ENCODE results near the gene EEFSEC.

The EEFSEC gene

DNA sequence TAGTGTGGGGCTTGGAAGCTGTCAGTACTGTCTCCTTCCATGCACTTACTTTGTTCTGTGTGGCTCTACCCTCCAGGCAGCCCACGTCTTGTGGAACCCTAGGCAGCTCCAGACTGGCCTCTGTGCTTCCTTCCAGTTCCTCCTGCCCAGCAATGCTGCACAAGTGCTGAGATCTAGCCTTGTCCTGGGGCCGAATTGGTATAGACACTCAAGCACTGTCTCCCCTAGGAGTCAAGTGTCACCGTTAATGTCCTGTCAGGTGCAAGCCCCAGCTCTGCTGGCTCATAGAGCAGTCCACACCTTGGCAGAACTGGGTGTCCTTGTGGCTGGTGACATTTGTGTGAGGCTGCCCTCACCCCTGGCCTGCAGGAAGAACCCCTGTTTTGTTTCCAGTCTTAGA lies 130.1 kb downstream of the EEFSEC start:
- Histone ChIP-seq H3K9me2 (replicated peaks; ENCODE audit: insufficient read depth, low read length) (no peaks in the 10 kb centered on the region), H3K9ac (ENCODE audit: low read length) (no peak overlapping the region), H3F3A (ENCODE audit: insufficient read depth, low read length) (no peaks in the 10 kb centered on the region), H3K4me1 (ENCODE audit: low read length) (peaks cover 5% of the 10 kb centered on the region), H3K27me3 (replicated peaks; ENCODE audit: insufficient read depth, low read length) (no peaks in the 10 kb centered on the region), H3K27ac (ENCODE audit: low read length) (no peak overlapping the region), H3K79me2 (ENCODE audit: low read length) (no peaks in the 10 kb centered on the region), H3K4me3 (ENCODE audit: low read length) (no peak overlapping the region), H4K20me1 (ENCODE audit: insufficient read depth, low read length) (no peaks in the 10 kb centered on the region), H3K36me3 (replicated peaks; ENCODE audit: insufficient read depth, low read length) (no peaks in the 10 kb centered on the region), H2AFZ (ENCODE audit: low read length) (no peak overlapping the region), H3K9me3 (replicated peaks; ENCODE audit: insufficient read depth, low read length) (no peaks in the 10 kb centered on the region), H3K4me2 (ENCODE audit: low read depth, low read length) (no peak overlapping the region)
- no peak for TF ChIP-seq EZH2phosphoT487 (IDR thresholded peaks at IDR 0.05; ENCODE audit: low read length)
- no peak for TF ChIP-seq EZH2 (optimal IDR thresholded peaks at IDR 0.05; ENCODE audit: low read depth, low read length)
- TF ChIP-seq, protein P1, sequence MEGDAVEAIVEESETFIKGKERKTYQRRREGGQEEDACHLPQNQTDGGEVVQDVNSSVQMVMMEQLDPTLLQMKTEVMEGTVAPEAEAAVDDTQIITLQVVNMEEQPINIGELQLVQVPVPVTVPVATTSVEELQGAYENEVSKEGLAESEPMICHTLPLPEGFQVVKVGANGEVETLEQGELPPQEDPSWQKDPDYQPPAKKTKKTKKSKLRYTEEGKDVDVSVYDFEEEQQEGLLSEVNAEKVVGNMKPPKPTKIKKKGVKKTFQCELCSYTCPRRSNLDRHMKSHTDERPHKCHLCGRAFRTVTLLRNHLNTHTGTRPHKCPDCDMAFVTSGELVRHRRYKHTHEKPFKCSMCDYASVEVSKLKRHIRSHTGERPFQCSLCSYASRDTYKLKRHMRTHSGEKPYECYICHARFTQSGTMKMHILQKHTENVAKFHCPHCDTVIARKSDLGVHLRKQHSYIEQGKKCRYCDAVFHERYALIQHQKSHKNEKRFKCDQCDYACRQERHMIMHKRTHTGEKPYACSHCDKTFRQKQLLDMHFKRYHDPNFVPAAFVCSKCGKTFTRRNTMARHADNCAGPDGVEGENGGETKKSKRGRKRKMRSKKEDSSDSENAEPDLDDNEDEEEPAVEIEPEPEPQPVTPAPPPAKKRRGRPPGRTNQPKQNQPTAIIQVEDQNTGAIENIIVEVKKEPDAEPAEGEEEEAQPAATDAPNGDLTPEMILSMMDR (IDR thresholded peaks at IDR 0.05; ENCODE audit: low read length), result no peak
- no peak for DNase-seq

DNA sequence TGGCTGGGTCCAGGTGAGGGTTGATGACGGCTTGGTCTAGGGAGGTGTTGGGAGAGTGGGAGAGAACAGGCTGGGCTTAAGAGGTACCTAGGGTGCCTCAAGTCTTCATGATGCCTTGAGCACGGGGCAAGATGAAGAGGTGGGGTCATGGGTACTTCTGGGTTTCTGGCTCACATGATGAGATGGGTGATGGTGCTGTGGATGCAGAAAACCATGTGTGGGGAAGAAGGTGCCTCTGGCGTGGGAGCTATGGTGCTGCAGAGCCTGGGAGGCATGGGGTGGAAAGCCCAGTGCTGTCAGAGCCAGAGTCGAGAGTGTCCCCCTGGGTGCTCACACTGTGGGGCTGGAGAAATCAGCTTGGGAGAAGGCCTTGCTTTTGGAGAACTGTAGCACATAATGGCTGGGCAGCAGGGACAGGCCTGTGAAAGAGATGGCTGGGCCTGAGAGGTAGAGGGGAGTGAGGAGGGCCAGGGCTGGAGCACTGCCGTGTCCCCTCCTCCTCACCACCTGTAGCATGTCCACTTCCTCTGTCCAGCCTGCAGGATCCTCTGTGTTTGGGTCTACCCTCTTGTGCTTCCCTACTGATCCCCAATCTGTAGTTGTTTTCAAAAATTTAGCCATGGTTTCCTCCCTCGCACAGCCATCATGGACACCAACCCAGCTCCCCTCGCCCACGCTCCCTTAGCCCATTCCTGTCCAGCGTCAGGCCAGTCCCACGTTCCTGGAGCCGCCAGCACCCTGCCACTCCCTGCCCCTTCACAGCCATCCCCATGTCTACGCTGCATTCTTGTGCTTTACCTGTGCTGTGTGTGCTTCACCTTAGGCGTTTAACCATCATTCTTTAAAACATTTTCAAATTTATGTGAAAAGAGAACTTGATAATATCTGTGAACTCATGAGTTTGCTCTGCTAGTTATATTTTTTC lies 132.0 kb downstream of the EEFSEC start:
- H3K36me3 ChIP-seq (replicated peaks; ENCODE audit: insufficient read depth, low read length), result no peaks in the 10 kb centered on the region; the same call in 1 of the 2 replicates
- no peaks in the 10 kb centered on the region for H4K20me1 ChIP-seq (ENCODE audit: insufficient read depth, low read length)
- no peak for TF ChIP-seq EZH2 (optimal IDR thresholded peaks at IDR 0.05; ENCODE audit: low read depth, low read length)
- TF ChIP-seq, protein P1 (IDR thresholded peaks at IDR 0.05; ENCODE audit: low read length), result no peak
- TF ChIP-seq EZH2phosphoT487 (IDR thresholded peaks at IDR 0.05; ENCODE audit: low read length), result no peak
- no peak overlapping the region for H3K9ac ChIP-seq (ENCODE audit: low read length)
- no peak for DNase-seq
- no peak overlapping the region for H2AFZ ChIP-seq (ENCODE audit: low read length)
- H3K27me3 ChIP-seq (replicated peaks; ENCODE audit: insufficient read depth, low read length), result no peaks in the 10 kb centered on the region
- peaks cover 14% of the 10 kb centered on the region for H3K4me1 ChIP-seq (ENCODE audit: low read length)
- H3K79me2 ChIP-seq (ENCODE audit: low read length), result no peaks in the 10 kb centered on the region
- no peaks in the 10 kb centered on the region for H3F3A ChIP-seq (ENCODE audit: insufficient read depth, low read length)
- H3K27ac ChIP-seq (ENCODE audit: low read length), result no peak overlapping the region
- no peak overlapping the region for H3K4me3 ChIP-seq (ENCODE audit: low read length)
- H3K9me3 ChIP-seq (replicated peaks; ENCODE audit: insufficient read depth, low read length), result no peaks in the 10 kb centered on the region
- H3K9me2 ChIP-seq (replicated peaks; ENCODE audit: insufficient read depth, low read length), result no peaks in the 10 kb centered on the region
- H3K4me2 ChIP-seq (ENCODE audit: low read depth, low read length), result no peak overlapping the region

GRCh38 chr3:128285967-128286321 lies 132.7 kb downstream of the EEFSEC start:
- no peaks in the 10 kb centered on the region for H3F3A ChIP-seq (ENCODE audit: insufficient read depth, low read length)
- H3K27me3 ChIP-seq (replicated peaks; ENCODE audit: insufficient read depth, low read length), result no peaks in the 10 kb centered on the region
- H3K4me1 ChIP-seq (ENCODE audit: low read length), result peaks cover 14% of the 10 kb centered on the region
- TF ChIP-seq EZH2 (optimal IDR thresholded peaks at IDR 0.05; ENCODE audit: low read depth, low read length), result no peak
- no peak for TF ChIP-seq EZH2phosphoT487 (IDR thresholded peaks at IDR 0.05; ENCODE audit: low read length)
- TF ChIP-seq, protein P1 (IDR thresholded peaks at IDR 0.05; ENCODE audit: low read length), result no peak
- H3K36me3 ChIP-seq (replicated peaks; ENCODE audit: insufficient read depth, low read length), result no peaks in the 10 kb centered on the region; the same call in 1 of the 2 replicates
- DNase-seq, result no peak
- H3K9ac ChIP-seq (ENCODE audit: low read length), result no peak overlapping the region
- no peak overlapping the region for H2AFZ ChIP-seq (ENCODE audit: low read length)
- H4K20me1 ChIP-seq (ENCODE audit: insufficient read depth, low read length), result no peaks in the 10 kb centered on the region
- H3K4me3 ChIP-seq (ENCODE audit: low read length), result no peak overlapping the region
- no peaks in the 10 kb centered on the region for H3K9me2 ChIP-seq (replicated peaks; ENCODE audit: insufficient read depth, low read length)
- H3K79me2 ChIP-seq (ENCODE audit: low read length), result no peaks in the 10 kb centered on the region
- no peak overlapping the region for H3K4me2 ChIP-seq (ENCODE audit: low read depth, low read length)
- no peak overlapping the region for H3K27ac ChIP-seq (ENCODE audit: low read length)
- no peaks in the 10 kb centered on the region for H3K9me3 ChIP-seq (replicated peaks; ENCODE audit: insufficient read depth, low read length)

Measured in MM.1S (cell line).